ENCODE results near the gene GLB1L3. TPM values are rescaled to one million over a fixed set of nuclear protein-coding genes. Genes with fewer than 3 reads are reported as not detected.

Gene GLB1L3
- total RNA-seq, 1 donor from 2014 or later, result not detected

GRCh38 chr11:134288486-134288885, 12.3 kb downstream of the GLB1L3 start:
- H4K20me1 ChIP-seq (ENCODE audit: low read depth), result no peaks in the 10 kb centered on the region
- H3K27ac ChIP-seq, result no peak overlapping the region
- no peak overlapping the region for H3K4me2 ChIP-seq
- H3K36me3 Mint-ChIP-seq, result no peaks in the 10 kb centered on the region
- peaks cover 15% of the 10 kb centered on the region for H3K27me3 Mint-ChIP-seq (ENCODE audit: insufficient read depth, low read depth)
- no peaks in the 10 kb centered on the region for H3K36me3 ChIP-seq
- no peaks in the 10 kb centered on the region for H3K9me3 ChIP-seq (ENCODE audit: low read depth)
- H2AFZ ChIP-seq (replicated peaks), result no peak overlapping the region
- H3K4me3 ChIP-seq, result no peak overlapping the region
- TF ChIP-seq EZH2 (IDR thresholded peaks at IDR 0.05) (no peak), EZH2phosphoT487 (IDR thresholded peaks at IDR 0.05) (no peak), CTCF (IDR thresholded peaks at IDR 0.05) (no peak)
- H3K4me3 Mint-ChIP-seq, result no peak overlapping the region
- H3K4me1 Mint-ChIP-seq, result peaks cover 21% of the 10 kb centered on the region
- H3F3A ChIP-seq (ENCODE audit: low read depth), result no peaks in the 10 kb centered on the region
- no peak for DNase-seq (ENCODE audit: low spot score)
- H3K4me1 ChIP-seq, result no peaks in the 10 kb centered on the region
- H3K9ac ChIP-seq, result no peak overlapping the region
- H3K79me2 ChIP-seq (ENCODE audit: low read depth), result no peaks in the 10 kb centered on the region
- H3K27me3 ChIP-seq, result no peaks in the 10 kb centered on the region
- no peaks in the 10 kb centered on the region for H3K9me3 Mint-ChIP-seq
- H3K27ac Mint-ChIP-seq, result no peak overlapping the region

- H3K36me3 ChIP-seq, result no peaks in the 10 kb centered on the region
These were observed 13.0 kb downstream of the GLB1L3 start for GRCh38 chr11:134289167-134289566.

GRCh38 chr11:134289789-134290188, 13.6 kb downstream of the GLB1L3 start:
- Histone ChIP-seq H3K36me3 (no peaks in the 10 kb centered on the region), H3K9me3 (ENCODE audit: low read depth) (no peaks in the 10 kb centered on the region), H3K9ac (no peak overlapping the region), H3K4me3 (no peak overlapping the region), H4K20me1 (ENCODE audit: low read depth) (no peaks in the 10 kb centered on the region), H3F3A (ENCODE audit: low read depth) (no peaks in the 10 kb centered on the region), H3K27me3 (no peaks in the 10 kb centered on the region), H3K79me2 (ENCODE audit: low read depth) (no peaks in the 10 kb centered on the region), H3K27ac (no peak overlapping the region), H2AFZ (replicated peaks) (no peak overlapping the region), H3K4me2 (no peak overlapping the region), H3K4me1 (no peaks in the 10 kb centered on the region)
- Mint-ChIP-seq H3K4me3 (no peak overlapping the region), H3K27me3 (ENCODE audit: insufficient read depth, low read depth) (peaks cover 11% of the 10 kb centered on the region), H3K36me3 (no peaks in the 10 kb centered on the region), H3K27ac (no peak overlapping the region), H3K4me1 (peaks cover 21% of the 10 kb centered on the region), H3K9me3 (no peaks in the 10 kb centered on the region)
- TF ChIP-seq CTCF (IDR thresholded peaks at IDR 0.05) (no peak), EZH2 (IDR thresholded peaks at IDR 0.05) (no peak), EZH2phosphoT487 (IDR thresholded peaks at IDR 0.05) (no peak)
- peak; percentile 50 for DNase-seq (ENCODE audit: low spot score)

More at GRCh38 chr11:134289167-134289566, 13.0 kb downstream of the GLB1L3 start:
- Histone ChIP-seq H3F3A (ENCODE audit: low read depth) (no peaks in the 10 kb centered on the region), H3K4me1 (no peaks in the 10 kb centered on the region), H4K20me1 (ENCODE audit: low read depth) (no peaks in the 10 kb centered on the region), H3K4me3 (no peak overlapping the region), H3K27me3 (no peaks in the 10 kb centered on the region), H3K27ac (no peak overlapping the region), H3K4me2 (no peak overlapping the region), H2AFZ (replicated peaks) (no peak overlapping the region), H3K9me3 (ENCODE audit: low read depth) (no peaks in the 10 kb centered on the region), H3K79me2 (ENCODE audit: low read depth) (no peaks in the 10 kb centered on the region), H3K9ac (no peak overlapping the region)
- peaks cover 21% of the 10 kb centered on the region for H3K4me1 Mint-ChIP-seq
- no peaks in the 10 kb centered on the region for H3K9me3 Mint-ChIP-seq
- no peak overlapping the region for H3K4me3 Mint-ChIP-seq
- peak overlapping the region; percentile 23 for H3K27ac Mint-ChIP-seq
- no peak for TF ChIP-seq EZH2phosphoT487 (IDR thresholded peaks at IDR 0.05)
- no peak for TF ChIP-seq EZH2 (IDR thresholded peaks at IDR 0.05)
- no peak for TF ChIP-seq CTCF (IDR thresholded peaks at IDR 0.05)
- H3K27me3 Mint-ChIP-seq (ENCODE audit: insufficient read depth, low read depth), result peaks cover 13% of the 10 kb centered on the region
- H3K36me3 Mint-ChIP-seq, result no peaks in the 10 kb centered on the region
- DNase-seq (ENCODE audit: low spot score), result no peak

Measured in neural progenitor cell (in vitro differentiated cells).